ENCODE data around the gene NCAN. TPM values are rescaled to one million over a fixed set of nuclear protein-coding genes. Genes with fewer than 3 reads are reported as not detected.

NCAN gene
- total and polyA plus RNA-seq, 7 donors: 0.03 TPM; not detected in 6

GRCh38 chr19:19256072-19256969, 44.6 kb downstream of the NCAN start:
- peaks cover 0 to 79% (median 21%) of the 10 kb centered on the region in 3 donors for H3K27me3 ChIP-seq (ENCODE audit: insufficient read depth in 3 of 3, low read length in 2 of 3)
- peaks cover 5% of the 10 kb centered on the region for H3K9me3 ChIP-seq
- DNase-seq (no peak), ATAC-seq (no peak)
- no peaks in the 10 kb centered on the region for H3K36me3 ChIP-seq (ENCODE audit: insufficient read depth in 1 of 2, low read depth in 1 of 2)
- intact Hi-C loops (cut with DNase I): no loop called here
- 32 to 44% (median 35%) methylated on average over 17 of the region's 17 CpGs for WGBS, 3 donors
- H3K4me1 ChIP-seq: no peaks in the 10 kb centered on the region
- TF ChIP-seq CTCF (IDR thresholded peaks at IDR 0.05): no peak
- H3K4me3 ChIP-seq: no peak overlapping the region
- H3K27ac ChIP-seq: no peak overlapping the region

DNA sequence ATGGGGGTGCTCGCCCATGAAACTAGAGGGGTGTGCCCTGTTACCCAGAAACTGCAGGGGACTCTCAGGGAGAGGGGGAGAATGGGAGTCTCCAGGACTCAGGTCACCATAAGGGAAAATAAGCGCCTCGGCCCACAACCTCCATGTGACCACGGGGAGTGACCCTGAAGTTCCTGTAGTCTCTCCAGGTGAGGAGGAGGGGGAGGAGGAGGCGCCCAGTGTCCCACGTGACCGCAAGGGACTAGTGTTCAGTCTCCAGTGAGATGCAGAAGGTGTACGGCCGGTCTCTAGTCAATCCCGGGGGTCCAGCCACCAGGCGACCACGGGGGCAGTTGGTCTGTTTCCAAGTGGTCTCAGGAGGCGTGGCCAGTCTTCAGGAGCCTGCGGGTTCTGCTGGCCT, 45.4 kb downstream of the NCAN start:
- WGBS, 3 donors: 64 to 73% (median 71%) methylated on average over 12 to 14 of the region's 14 CpGs
- no peaks in the 10 kb centered on the region for H3K36me3 ChIP-seq (ENCODE audit: insufficient read depth in 1 of 2, low read depth in 1 of 2)
- ATAC-seq: no peak
- no peak for TF ChIP-seq CTCF (IDR thresholded peaks at IDR 0.05)
- H3K4me3 ChIP-seq: no peak overlapping the region
- no peak for DNase-seq
- intact Hi-C loops (cut with DNase I): no loop called here
- peaks cover 5% of the 10 kb centered on the region for H3K9me3 ChIP-seq
- peaks cover 0 to 78% (median 27%) of the 10 kb centered on the region in 3 donors for H3K27me3 ChIP-seq (ENCODE audit: insufficient read depth in 3 of 3, low read length in 2 of 3)
- H3K4me1 ChIP-seq: no peaks in the 10 kb centered on the region
- no peak overlapping the region for H3K27ac ChIP-seq

- intact Hi-C loops (cut with DNase I): no loop called here
- Histone ChIP-seq H3K4me1 (no peaks in the 10 kb centered on the region), H3K36me3 (ENCODE audit: insufficient read depth in 1 of 2, low read depth in 1 of 2) (no peaks in the 10 kb centered on the region), H3K4me3 (no peak overlapping the region), H3K27ac (no peak overlapping the region), H3K9me3 (peaks cover 5% of the 10 kb centered on the region), H3K27me3 (ENCODE audit: insufficient read depth in 3 of 3, low read length in 2 of 3) (peaks cover 0 to 83% (median 34%) of the 10 kb centered on the region in 3 donors)
- no peak for DNase-seq
- TF ChIP-seq CTCF (IDR thresholded peaks at IDR 0.05): no peak
- WGBS, 3 donors: 77 to 85% (median 80%) methylated on average over 67 to 72 of the region's 72 CpGs
- no peak for ATAC-seq
Measured at GRCh38 chr19:19257836-19258588, 46.3 kb downstream of the NCAN start.

GRCh38 chr19:19258589-19259338, 47.0 kb downstream of the NCAN start:
- ATAC-seq (no peak), DNase-seq (no peak)
- TF ChIP-seq CTCF (IDR thresholded peaks at IDR 0.05): no peak
- WGBS, 3 donors: 89 to 92% (median 89%) methylated on average over 36 to 41 of the region's 41 CpGs
- Histone ChIP-seq H3K27ac (no peak overlapping the region), H3K27me3 (ENCODE audit: insufficient read depth in 3 of 3, low read length in 2 of 3) (peaks cover 0 to 83% (median 37%) of the 10 kb centered on the region in 3 donors), H3K4me1 (no peaks in the 10 kb centered on the region), H3K4me3 (no peak overlapping the region), H3K36me3 (ENCODE audit: insufficient read depth in 1 of 2, low read depth in 1 of 2) (no peaks in the 10 kb centered on the region), H3K9me3 (peaks cover 5% of the 10 kb centered on the region)
- intact Hi-C loops (cut with DNase I): no loop called here
